HG02623 (cell line): ENCODE results near the gene PRR33.
"Not testable (repeated sequence)": the region's sequence is repeated elsewhere in the genome, so short reads cannot be mapped to it uniquely, and the experiment has no call there.

Experiments
- ATAC-seq: cut with Tn5 transposase; IDR thresholded peaks from one replicate; pipeline ENCODE4 v1.9.1; 2021; ENCODE audit warnings: moderate library complexity; ENCODE audit not compliant: unreplicated experiment

PRR33 gene

DNA sequence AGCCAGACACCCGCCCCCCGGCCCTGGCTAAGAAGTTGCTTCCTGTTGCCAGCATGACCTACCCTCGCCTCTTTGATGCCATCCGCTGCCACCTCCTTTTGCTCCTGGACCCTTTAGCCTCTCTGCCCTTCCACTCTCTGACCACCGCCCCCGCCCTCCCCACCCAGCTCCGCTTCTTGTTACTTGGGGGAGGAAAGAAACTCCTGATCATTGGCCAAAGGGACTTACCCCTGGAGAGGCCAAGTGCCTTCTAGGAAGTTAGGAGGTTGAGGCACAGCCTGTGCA lies at the start of gene PRR33:
Gene PRR33 (minus strand): TSS at position 65 of the 285 bp plus-strand sequence. CDS start 1,311 bp downstream, outside the sequence.
- no peak for ATAC-seq

DNA sequence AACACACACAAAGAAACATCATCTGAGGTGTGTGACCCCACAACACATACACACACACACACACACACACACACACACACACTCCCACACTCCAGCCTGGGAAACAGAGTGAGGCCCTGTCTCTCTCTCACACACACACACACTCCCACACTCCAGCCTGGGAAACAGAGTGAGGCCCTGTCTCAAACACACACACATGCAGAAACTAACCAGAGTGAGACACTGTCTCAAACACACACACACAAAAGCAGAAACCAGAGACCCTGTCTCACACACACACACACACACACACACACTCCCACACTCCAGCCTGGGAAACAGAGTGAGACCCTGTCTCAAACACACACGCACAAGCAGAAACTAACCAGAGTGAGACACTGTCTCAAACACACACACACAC lies 48.1 kb upstream of the PRR33 start:
- not testable (repeated sequence) for ATAC-seq

DNA sequence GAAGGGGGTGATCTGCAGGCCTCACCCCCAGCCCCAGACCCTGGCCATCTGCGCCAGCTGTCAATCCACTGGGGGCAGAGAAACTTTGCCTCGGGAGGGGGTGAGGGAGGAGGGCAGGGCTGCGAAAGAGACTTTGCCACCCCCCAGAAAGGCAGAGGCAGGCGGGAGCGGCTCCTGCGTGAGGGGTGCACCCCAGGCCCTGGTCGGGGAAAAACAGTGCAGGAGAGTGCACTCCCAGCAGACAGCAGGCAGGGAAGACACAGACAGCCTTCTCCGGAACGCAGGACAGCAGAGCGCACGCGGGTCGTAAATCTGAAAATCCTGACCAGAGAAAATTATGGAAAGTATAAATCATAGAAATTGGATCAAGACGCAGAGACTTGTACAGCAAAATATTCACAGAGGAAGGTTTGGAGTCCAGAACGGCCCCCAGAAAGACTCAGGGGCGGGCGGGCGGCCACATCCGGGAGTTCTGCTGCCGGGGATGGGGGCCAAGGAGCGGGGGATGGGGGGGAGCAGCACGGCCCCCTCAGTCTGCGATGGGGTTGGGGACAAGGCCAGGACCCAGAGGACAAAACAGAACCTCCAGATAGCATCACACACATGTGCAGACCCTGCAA lies 47.4 kb upstream of the PRR33 start:
- no peak for ATAC-seq

DNA sequence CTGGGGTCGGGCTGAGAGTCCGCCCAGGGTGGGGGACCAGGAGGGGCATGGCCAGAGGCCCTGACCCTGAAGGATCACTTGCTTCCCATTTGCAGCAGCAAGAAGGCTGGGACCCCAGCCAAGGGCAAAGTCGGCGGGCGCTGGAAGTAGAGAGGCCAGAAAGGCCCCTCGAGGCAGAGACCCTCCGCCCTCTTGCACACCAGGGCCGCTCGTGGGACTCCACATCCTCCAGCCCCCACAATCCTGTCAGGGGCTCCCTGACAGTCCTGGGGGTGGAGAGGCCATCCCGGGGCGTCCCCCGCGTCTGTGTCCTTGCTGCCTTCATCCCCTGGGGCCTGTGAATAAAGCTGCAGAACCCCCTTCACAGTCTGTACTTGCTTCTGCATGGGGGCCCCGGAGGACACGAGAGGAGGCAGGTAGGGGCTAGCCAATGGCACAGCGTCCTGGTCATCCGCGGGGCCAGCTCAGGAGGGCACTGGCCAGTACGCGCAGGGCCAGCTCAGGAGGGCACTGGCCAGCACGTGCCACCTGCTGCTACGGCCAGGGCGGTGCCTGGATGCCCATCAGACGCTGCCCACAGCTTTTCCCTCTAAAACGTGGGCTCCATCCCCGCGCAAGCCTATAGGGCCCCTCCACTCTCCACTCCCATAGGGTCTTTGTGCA lies 46.8 kb upstream of the PRR33 start:
- ATAC-seq: no peak

DNA sequence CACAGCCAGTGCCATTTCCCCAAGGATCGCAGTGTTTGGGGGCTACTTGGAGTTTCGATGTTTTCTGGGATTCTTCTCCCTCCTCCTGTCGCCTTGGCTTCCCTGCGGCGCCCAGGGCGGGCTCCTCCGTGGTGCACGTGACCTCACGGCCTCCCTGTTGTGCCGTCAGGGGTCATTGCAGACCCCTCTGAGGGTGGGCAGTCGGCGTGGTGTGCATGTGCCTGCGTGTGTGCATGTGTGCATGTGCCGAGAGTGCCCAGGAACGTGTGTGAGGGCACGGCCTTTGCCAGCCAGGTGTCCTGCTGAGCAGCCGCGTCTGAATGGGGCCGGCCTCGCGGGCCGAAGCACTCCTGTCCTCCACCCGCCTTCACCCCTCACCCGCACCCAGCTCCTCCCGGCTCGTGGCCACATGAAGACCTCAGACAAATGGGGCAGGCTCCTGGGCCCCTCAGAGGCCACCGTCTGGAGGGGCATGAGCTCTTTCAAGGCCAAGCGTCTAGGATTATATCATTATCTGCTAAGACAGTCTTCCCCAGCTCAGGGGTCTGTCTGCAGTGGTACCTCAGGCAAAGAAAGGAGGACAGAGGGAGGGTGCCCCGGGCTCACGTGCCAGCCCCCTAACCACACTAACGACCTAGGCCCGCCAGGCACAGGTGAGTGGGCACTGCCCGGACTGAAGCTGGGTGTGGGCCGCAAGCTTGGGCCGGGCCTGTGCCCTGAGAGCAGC lies 46.1 kb upstream of the PRR33 start:
- no peak for ATAC-seq

DNA sequence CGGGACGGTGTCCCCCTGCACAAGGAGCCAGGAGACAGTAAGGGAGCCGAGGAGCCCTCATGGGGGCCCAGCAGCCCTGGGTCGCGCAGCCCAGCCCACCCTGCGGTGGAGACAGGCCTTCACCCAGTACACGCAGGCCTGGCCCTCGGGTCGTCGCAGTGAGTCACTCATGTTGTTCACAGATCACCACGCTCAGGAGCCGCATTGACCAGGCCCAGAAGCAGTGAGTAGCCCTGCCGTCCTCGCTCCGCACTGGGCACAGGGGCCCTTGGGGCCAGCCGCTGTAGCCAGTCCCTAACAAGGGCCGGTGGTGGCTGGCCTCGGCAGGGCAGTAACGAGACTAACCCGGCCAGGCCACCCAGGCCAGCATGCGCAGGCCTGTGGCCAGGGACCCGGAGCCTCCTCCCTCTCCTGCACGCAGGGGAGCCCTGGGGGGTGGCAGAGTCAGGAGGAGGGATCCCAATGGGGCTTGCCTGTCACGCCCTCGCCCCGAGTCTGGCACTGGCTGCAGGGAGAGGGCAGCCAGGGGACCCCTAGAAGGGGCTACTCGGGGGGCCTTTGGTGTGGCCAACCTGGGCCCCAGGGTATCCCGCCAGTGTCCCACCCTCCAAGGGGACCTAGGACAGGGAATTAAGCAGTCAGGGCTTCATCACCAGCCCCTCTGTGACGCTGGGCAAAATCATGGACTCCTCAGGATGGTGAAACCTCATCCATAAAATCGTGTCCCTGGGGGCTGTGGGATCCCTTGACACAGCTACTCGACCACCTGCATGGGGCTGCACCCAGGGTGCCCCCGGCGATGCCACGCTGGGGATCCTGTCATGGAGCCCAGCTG lies 45.3 kb upstream of the PRR33 start:
- ATAC-seq: no peak

DNA sequence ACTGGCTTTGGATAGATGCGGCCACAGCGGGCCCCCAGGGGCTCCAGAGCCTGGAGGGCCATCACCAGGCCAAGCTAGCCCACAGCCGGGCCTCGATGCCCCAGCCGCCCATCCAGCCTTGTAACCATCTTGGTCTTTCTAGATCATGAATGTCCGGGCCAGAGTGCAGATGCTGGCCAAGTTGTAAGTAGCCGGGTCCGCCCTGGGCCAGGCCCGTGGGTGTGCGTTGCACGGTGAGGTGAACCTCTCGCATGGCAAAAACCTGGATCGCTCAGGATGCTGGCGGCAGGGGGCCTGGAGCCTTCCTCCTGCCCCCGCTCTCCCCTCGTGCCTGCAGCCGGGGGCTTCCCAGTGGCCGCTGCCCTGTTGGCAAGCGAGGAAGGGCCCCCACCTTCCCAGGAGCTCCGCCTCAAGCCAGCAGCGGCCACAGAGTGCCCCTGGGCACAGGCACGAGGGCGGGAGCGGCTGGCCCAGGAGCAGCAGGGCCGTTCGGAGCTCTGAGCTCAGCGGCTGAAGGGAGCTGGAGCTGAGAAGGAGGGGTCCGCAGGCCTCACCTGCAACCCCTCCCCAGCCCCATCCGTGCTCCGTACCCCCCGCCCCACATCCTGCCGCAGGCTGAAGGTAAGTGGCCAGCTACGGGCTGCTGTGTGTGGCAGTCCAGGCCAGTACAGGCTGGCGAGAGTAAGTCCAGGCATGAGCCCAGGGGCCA lies 44.5 kb upstream of the PRR33 start:
- no peak for ATAC-seq

DNA sequence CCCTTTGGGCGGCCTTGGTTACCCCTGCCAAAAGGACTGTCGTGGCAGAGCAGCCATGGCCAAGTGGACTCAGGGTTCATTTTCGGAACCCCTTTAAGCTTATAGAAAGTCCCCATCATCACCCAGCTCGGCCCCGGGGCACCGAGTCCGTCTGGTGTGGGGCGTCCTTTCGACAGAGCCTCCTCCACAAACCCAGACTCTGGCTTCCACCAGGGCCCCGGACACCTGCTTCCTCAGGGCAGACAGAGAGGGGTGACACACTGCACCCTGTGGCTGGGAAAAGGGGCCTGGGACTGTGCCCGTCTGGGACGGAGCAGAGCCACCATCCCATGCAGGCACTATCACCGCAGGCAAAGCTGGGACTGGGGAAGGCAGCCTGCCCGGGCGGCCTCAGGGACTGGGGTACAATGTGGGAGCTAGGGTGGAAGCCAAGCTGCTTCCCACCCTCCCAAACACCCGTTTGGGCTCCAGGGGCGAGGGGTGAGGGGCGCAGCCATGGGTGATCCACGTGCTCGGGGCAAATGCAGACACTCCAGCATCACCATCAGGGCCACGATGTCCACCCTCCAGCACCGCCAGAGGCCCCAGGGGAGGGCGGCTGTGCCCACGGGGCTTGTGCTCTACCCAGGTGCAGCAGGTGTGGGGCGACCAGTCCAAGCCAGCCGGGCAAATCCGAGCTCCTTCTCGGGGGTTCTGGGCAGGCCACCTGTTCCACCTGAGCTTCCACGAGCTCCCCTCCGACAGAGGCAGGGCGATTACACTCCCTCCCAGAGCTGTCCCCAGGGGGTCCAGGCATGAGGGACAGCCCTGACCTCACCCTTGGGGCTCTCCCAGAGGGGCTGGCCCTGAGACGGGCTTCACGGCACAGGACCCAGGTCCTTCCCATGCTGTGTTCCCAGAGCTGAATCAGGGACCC lies 43.7 kb upstream of the PRR33 start:
- no peak for ATAC-seq

DNA sequence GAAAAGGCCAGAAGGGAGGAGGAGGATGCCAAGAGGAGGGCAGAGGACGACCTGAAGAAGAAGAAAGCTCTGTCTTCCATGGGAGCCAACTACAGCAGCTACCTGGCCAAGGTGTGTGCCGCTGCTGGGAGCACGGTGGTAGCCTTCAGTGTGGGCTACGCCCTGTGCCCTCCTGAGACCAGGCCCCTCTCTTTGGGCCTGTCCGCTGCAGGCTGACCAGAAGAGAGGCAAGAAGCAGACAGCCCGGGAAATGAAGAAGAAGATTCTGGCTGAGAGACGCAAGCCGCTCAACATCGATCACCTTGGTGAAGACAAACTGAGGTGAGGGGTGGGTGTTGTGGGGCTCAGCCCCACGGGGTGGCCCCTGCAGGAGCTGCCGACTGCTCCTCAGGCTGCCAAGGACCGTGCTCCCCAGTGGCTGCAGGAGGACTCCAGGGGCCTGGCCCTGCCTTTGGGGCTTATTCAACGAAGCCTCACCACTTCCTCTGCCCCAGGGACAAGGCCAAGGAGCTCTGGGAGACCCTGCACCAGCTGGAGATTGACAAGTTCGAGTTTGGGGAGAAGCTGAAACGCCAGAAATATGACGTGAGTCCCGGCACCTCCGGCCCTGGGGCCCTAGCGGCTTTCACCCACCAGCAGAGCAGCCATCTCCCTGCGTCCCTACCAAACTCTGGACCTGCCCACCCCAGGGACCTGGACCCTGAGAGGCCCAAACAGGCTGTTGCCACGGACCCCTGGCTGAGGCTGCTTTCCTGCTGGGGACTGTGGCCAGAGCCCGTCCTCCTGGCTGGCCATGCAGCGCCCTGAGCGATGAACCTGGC lies 42.9 kb upstream of the PRR33 start:
- no peak for ATAC-seq

DNA sequence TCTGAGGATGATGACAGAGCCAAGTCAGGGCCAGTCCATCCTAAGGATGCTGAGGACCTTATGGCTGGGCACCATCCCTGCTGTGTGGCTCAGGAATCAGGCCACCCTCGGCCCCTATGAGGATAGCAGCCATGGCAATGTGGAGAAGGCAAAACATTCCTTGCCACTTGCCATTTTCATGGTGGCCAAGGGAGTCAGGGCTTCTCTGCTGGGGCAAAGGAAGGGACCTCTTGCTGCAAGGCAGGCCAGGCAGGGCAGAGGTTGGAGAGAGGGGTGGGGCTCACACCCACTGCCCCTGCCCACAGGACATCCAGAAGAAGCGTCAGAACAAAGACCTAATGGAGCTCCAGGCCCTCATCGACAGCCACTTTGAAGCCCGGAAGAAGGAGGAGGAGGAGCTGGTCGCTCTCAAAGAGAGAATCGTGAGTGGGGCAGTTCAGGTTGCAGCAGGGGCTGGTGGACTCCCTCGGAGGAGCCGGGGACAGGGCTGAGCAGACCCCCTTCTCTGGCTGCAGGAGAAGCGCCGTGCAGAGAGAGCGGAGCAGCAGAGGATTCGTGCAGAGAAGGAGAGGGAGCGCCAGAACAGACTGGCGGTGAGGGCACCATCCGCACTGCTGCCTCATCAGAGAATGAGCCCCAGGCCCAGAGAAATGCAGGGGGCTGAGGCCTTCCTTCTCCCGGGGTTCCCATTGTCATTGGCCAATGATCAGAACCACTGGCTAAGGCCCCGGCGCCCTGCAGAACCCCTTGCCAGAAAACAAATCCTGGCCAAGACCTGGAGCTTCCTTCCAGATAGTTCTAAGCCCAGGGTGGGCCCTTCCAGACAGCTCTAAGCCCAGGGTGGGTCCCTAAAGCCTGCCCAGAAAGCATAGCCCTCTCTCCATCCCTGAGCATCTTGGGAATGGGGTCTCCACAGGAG lies 42.0 kb upstream of the PRR33 start:
- ATAC-seq: no peak

DNA sequence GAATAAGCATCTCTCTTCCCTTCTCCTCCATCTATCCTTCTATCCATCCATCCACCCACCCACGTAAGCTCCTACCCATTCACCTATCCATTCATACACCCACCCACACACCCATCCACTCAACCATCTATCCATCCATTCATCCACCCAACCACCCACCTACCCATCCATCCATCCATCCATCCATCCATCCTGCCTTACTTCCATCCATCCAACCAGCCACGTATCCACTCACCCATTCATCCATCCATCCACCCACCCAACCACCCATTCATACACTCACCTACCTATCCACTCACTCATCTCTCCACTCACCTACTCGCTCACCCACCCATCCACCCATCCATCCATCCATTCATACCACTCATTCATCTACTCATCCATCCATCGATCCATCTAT lies 41.0 kb upstream of the PRR33 start:
- ATAC-seq: no peak

DNA sequence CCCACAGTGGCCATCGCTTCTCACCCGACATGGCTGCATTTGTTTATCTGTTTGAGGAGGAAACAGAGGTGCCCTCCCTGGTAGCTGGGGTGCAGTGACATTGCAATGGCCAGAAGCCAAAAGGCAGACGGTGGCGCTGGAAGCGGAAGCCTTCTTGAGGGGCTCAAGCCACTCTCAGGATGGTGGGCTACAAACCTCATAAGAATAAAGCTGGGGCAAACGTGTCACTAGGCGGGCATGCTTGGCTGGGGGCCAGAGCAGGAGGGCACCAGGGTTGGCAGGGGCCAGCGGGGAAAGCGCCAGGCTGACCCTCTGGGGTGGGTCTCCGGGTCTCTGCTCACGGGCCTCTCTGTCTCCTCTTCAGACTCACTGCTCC lies 40.4 kb upstream of the PRR33 start:
- no peak for ATAC-seq

DNA sequence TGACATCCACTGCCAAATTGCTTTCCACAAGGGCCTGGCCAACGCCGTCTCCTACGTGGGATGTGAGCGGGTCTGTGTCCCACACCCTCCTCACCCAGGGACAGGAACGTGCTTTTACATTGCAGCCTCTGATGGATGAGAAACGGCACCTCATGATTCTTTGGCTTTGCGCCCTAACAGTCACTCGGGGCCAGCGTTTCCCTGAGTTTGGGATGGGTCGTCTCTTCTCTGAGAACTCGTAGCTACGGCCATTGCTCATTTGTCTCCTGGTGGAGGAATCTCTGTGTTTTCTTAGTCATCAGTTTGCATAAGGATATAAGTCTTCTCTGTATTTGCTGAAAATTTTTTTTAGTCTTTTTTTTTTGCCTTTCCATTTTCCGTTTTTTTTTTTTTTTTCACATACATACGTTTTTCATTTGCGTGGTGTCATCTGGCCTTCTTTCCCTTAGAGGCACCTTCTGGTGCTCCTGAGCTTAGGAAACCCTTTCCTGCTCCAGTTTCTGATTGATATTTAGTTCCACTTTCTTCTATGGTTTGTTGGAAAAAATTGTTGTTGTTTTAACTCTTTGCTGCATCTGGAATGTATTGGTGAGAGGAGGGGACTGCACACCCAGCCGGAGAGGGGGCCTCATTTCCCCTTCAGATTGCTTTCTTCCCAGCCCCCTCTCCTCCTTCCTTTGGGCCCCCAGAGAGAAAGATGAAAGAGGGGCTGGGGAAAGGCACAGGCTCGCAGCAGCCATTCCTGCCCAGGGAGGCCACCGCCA lies 39.8 kb upstream of the PRR33 start:
- ATAC-seq: no peak

DNA sequence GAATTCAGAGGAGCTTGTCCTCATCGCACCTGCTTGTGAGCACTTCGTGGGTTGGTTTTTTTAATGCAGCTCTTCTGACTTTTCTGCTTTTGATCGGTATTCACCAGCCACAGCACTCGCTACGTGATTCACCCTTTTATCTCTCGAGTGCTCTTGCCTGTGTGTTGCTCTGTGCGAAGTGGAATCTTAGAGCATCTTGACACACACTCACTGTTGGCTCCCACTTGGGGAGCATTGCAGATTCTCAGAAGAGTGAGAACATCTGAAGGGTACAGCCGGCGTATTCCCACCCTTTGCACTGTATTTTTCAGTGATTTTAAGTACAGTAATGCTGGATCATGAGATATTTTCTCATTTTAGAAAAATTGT lies 38.8 kb upstream of the PRR33 start:
- no peak for ATAC-seq

DNA sequence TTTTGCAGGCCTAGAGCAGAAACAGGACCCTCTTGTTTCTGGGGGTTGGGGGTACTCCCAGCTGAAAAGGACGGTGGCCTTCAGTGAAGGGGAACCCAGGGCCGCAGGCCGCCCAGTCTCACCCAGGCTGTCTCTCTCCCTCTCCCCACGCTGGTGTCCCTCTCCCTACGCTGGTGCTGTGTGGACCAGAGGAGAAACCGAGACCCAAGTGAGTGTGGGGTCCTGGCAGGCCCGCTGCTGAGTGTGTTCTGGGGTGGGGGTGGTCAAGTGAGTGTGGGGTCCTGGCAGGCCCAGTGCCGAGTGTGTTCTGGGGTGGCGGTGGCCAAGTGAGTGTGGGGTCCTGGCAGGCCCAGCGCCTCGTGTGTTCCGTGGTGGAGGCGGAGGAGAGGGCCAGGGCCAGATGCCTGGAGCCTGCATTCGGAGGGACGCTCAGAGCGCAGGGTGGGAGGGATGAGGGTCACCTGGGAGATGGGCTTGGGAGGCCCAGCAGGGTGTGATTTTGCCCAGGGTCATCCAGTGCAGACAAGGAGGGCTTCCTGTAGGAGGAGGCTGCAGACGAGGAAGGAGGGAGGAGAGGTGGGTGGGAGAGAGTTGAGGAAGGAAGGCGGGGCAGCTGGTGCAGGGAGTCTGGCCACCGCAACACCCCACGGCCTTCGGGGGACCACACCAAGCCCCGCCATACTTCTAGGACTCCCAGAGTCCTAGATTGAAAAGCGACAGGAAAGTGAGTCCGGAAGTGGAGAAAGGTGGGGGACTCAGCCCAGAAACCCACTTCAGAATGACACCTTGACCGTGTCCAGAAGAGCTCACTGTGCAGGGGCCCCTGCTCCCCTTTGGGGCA lies 38.1 kb upstream of the PRR33 start:
- no peak for ATAC-seq

DNA sequence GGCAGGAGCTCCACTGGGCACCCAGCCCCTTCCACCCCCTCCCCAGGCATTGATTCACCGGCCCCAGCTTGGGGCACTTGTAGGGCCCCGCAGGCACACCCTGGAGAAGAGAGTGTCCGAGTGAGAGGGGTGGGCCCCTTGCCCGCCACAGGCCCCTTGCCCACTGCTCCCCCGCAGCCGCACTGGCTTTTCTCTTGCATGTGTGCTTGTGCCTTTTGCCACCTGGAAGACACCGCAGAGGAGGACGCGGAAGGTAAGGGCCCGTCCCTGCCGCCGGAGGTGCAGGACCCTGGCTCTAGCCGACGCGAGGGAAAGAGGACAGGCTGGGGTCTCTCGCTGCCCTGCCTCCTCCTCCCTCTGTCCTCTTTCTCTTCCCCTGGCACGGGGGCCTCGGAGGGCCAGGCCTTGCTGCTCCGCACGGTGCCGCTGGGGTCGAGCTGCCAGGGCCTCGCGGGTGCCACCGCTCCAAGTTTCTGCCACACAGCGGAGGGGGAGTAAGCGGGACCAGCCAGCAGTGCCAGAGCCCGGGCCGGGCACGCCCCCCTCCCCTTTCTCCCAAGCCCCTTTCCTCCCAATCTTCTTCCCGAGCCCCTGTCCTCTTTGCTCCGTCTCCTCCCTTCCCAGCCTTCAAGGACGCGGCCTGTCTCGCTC lies 37.3 kb upstream of the PRR33 start:
- no peak for ATAC-seq
